Measurements from ENCODE around the gene NHLRC4. TPM values are rescaled to one million over a fixed set of nuclear protein-coding genes. Genes with fewer than 3 reads are reported as not detected.

The NHLRC4 gene
- total RNA-seq, 1 experiment from 2014 or later = 0.92 TPM

GRCh38 chr16:540645-541340, 26.0 kb upstream of the NHLRC4 start:
- ChIA-PET POLR2A (no interaction called here), CTCF (interaction anchor here (1.0 to 2.4 kb wide), 5 partner anchors 9 to 60 kb away, joined by 3 to 7 read pairs (median 4); no protein-coding TSS in a partner anchor)
- no peak for ATAC-seq
- DNase-seq (ENCODE audit: low spot score) = no peak
- Mint-ChIP-seq H3K9me3 (no peaks in the 10 kb centered on the region), H3K36me3 (peaks cover 3% of the 10 kb centered on the region; the same call in 1 of the 2 replicates), H3K4me1 (no peaks in the 10 kb centered on the region), H3K27ac (no peak overlapping the region), H3K4me3 (no peak overlapping the region), H3K27me3 (ENCODE audit: low read depth) (no peaks in the 10 kb centered on the region)
- TF ChIP-seq ZNF317 (CRISPR knock-in tag; IDR thresholded peaks at IDR 0.05; ENCODE audit: borderline replicate concordance, low read depth) = no peak
- no peak for TF ChIP-seq ZNF396 (CRISPR knock-in tag; IDR thresholded peaks at IDR 0.05; ENCODE audit: borderline replicate concordance)
- no peak for TF ChIP-seq NR3C1 (CRISPR knock-in tag; conservative IDR thresholded peaks at IDR 0.05; ENCODE audit: low read depth)
- TF ChIP-seq ZNF138 (CRISPR knock-in tag; conservative IDR thresholded peaks at IDR 0.05) = no peak
- TF ChIP-seq, protein P1, sequence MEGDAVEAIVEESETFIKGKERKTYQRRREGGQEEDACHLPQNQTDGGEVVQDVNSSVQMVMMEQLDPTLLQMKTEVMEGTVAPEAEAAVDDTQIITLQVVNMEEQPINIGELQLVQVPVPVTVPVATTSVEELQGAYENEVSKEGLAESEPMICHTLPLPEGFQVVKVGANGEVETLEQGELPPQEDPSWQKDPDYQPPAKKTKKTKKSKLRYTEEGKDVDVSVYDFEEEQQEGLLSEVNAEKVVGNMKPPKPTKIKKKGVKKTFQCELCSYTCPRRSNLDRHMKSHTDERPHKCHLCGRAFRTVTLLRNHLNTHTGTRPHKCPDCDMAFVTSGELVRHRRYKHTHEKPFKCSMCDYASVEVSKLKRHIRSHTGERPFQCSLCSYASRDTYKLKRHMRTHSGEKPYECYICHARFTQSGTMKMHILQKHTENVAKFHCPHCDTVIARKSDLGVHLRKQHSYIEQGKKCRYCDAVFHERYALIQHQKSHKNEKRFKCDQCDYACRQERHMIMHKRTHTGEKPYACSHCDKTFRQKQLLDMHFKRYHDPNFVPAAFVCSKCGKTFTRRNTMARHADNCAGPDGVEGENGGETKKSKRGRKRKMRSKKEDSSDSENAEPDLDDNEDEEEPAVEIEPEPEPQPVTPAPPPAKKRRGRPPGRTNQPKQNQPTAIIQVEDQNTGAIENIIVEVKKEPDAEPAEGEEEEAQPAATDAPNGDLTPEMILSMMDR (IDR thresholded peaks at IDR 0.05) = no peak
- TF ChIP-seq MLX (CRISPR knock-in tag; IDR thresholded peaks at IDR 0.05) = no peak
- no peak for TF ChIP-seq PRRX2 (CRISPR knock-in tag; IDR thresholded peaks at IDR 0.05)
- no peak for TF ChIP-seq MYBL2 (CRISPR knock-in tag; IDR thresholded peaks at IDR 0.05)
- no peak for TF ChIP-seq ZBTB43 (CRISPR knock-in tag; IDR thresholded peaks at IDR 0.05)
- TF ChIP-seq MXD4 (CRISPR knock-in tag; IDR thresholded peaks at IDR 0.05; ENCODE audit: borderline replicate concordance) = no peak

GRCh38 chr16:543301-544164, 23.3 kb upstream of the NHLRC4 start:
- ATAC-seq = no peak
- Mint-ChIP-seq H3K4me3 (no peak overlapping the region), H3K27me3 (ENCODE audit: low read depth) (no peaks in the 10 kb centered on the region), H3K36me3 (no peaks in the 10 kb centered on the region), H3K4me1 (no peaks in the 10 kb centered on the region), H3K9me3 (no peaks in the 10 kb centered on the region), H3K27ac (no peak overlapping the region)
- ChIA-PET POLR2A (no interaction called here), CTCF (interaction anchor here (0.7 to 1.8 kb wide), 7 partner anchors 15 to 132 kb away, joined by 3 to 8 read pairs (median 4); partner anchors contain the start of gene RHBDL1)
- TF ChIP-seq GABPB1 (CRISPR knock-in tag; IDR thresholded peaks at IDR 0.05) = peak; percentile 42; the same call in 1 of the 2 replicates
- TF ChIP-seq, protein P2, sequence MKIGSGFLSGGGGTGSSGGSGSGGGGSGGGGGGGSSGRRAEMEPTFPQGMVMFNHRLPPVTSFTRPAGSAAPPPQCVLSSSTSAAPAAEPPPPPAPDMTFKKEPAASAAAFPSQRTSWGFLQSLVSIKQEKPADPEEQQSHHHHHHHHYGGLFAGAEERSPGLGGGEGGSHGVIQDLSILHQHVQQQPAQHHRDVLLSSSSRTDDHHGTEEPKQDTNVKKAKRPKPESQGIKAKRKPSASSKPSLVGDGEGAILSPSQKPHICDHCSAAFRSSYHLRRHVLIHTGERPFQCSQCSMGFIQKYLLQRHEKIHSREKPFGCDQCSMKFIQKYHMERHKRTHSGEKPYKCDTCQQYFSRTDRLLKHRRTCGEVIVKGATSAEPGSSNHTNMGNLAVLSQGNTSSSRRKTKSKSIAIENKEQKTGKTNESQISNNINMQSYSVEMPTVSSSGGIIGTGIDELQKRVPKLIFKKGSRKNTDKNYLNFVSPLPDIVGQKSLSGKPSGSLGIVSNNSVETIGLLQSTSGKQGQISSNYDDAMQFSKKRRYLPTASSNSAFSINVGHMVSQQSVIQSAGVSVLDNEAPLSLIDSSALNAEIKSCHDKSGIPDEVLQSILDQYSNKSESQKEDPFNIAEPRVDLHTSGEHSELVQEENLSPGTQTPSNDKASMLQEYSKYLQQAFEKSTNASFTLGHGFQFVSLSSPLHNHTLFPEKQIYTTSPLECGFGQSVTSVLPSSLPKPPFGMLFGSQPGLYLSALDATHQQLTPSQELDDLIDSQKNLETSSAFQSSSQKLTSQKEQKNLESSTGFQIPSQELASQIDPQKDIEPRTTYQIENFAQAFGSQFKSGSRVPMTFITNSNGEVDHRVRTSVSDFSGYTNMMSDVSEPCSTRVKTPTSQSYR (CRISPR knock-in tag; IDR thresholded peaks at IDR 0.05) = no peak
- DNase-seq (ENCODE audit: low spot score) = no peak

DNA sequence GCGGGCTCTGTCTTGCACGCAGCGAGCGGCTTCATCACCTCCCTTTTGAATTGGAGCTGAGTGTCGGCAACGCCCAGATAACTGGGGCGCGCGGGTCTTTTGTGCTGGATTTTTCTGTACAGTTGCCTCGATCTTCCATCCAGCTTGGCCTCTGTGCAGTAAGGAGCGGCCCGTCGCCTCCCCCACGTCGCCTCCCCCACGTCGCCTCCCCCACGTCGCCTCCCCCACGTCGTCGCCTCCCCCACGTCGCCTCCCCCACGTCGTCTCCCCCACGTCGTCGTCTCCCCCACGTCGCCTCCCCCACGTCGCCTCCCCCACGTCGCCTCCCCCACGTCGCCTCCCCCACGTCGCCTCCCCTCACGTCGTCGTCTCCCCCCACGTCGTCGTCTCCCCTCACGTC, 22.3 kb upstream of the NHLRC4 start:
- ChIA-PET CTCF (interaction anchor here (1.7 kb wide), 1 partner anchor 56 kb away, joined by 6 read pairs; no protein-coding TSS in a partner anchor), POLR2A (no interaction called here)
- Mint-ChIP-seq H3K27me3 (ENCODE audit: low read depth) (no peaks in the 10 kb centered on the region), H3K36me3 (no peaks in the 10 kb centered on the region), H3K4me1 (no peaks in the 10 kb centered on the region), H3K27ac (no peak overlapping the region), H3K9me3 (no peaks in the 10 kb centered on the region), H3K4me3 (no peak overlapping the region)
- ATAC-seq (no peak), DNase-seq (ENCODE audit: low spot score) (no peak)
- no peak for TF ChIP-seq ZNF121 (CRISPR knock-in tag; IDR thresholded peaks at IDR 0.05)

All from WTC11 (cell line).